Measurements from ENCODE around the gene ANKEF1.
"Not testable (repeated sequence)": the region's sequence is repeated elsewhere in the genome, so short reads cannot be mapped to it uniquely, and the experiment has no call there.

DNA sequence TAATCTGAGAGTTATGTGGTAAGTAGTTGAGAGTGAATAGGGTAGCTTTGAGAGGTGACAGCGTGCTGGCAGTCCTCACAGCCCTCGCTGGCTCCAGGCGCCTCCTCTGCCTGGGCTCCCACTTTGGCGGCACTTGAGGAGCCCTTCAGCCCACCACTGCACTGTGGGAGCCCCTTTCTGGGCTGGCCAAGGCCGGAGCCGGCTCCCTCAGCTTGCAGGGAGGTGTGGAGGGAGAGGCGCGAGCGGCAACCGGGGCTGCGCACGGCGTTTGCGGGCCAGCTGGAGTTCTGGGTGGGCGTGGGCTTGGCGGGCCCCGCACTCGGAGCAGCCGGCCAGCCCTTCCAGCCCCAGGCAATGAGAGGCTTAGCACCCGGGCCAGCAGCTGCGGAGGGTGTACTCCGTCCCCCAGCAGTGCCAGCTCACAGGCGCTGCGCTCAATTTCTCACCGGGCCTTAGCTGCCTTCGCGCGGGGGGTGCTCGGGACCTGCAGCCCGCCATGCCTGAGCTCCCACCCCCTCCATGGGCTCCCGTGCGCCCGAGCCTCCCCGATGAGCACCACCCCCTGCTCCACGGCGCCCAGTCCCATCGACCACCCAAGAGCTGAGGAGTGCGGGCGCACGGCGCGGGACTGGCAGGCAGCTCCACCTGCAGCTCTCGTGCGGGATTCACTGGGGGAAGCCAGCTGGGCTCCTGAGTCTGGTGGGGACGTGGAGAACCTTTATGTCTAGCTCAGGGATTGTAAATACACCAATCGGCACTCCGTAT is 3.2 kb upstream of the ANKEF1 start:
- TF ChIP-seq, protein P1, sequence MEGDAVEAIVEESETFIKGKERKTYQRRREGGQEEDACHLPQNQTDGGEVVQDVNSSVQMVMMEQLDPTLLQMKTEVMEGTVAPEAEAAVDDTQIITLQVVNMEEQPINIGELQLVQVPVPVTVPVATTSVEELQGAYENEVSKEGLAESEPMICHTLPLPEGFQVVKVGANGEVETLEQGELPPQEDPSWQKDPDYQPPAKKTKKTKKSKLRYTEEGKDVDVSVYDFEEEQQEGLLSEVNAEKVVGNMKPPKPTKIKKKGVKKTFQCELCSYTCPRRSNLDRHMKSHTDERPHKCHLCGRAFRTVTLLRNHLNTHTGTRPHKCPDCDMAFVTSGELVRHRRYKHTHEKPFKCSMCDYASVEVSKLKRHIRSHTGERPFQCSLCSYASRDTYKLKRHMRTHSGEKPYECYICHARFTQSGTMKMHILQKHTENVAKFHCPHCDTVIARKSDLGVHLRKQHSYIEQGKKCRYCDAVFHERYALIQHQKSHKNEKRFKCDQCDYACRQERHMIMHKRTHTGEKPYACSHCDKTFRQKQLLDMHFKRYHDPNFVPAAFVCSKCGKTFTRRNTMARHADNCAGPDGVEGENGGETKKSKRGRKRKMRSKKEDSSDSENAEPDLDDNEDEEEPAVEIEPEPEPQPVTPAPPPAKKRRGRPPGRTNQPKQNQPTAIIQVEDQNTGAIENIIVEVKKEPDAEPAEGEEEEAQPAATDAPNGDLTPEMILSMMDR (IDR thresholded peaks at IDR 0.05; ENCODE audit: low read depth, low read length) = not testable (repeated sequence)
- TF ChIP-seq, protein P2, sequence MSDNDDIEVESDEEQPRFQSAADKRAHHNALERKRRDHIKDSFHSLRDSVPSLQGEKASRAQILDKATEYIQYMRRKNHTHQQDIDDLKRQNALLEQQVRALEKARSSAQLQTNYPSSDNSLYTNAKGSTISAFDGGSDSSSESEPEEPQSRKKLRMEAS (IDR thresholded peaks at IDR 0.05; ENCODE audit: low read depth, low read length) = not testable (repeated sequence)
